Breast epithelium (tissue), 3 donors: ENCODE measurements around the gene KIN.

Experiments used
- CTCF ChIP-seq, 3 donors: fragments of 450-650 bp; IDR thresholded peaks; one replicate each; pipeline ENCODE4 v1.5.1; 2016 to 2017; ENCODE audit warnings: antibody characterized with exemption in 3 of 3, mild to moderate bottlenecking in 3 of 3, moderate library complexity in 3 of 3
- POLR2A ChIP-seq: fragments of 450-650 bp; IDR thresholded peaks from one replicate; pipeline ENCODE4 v1.6.1; 2016; ENCODE audit warnings: antibody characterized with exemption, mild to moderate bottlenecking, moderate library complexity
- POLR2AphosphoS5 ChIP-seq, 3 donors: sonication (generic); formaldehyde crosslinking; IDR thresholded peaks; one replicate each; pipeline ENCODE4 v1.6.1; 2017; ENCODE audit warnings: antibody characterized with exemption in 3 of 3

GRCh38 chr10:7794251-7795026, 6.6 kb upstream of the KIN start:
- TF ChIP-seq POLR2A (no peak), CTCF (IDR thresholded peaks at IDR 0.05) (no peak), POLR2AphosphoS5 (IDR thresholded peaks at IDR 0.05) (no peak)
